ENCODE measurements around the gene SNCG. TPM values are rescaled to one million over a fixed set of nuclear protein-coding genes. Genes with fewer than 3 reads are reported as not detected.
"Not testable (repeated sequence)": the region's sequence is repeated elsewhere in the genome, so short reads cannot be mapped to it uniquely, and the experiment has no call there.

SNCG gene
- total and polyA plus RNA-seq, 2 donors (not counting 1 experiment from before 2014, with no cell fraction given) = not detected

GRCh38 chr10:86932674-86933073 lies 25.7 kb upstream of the SNCG start:
- Mint-ChIP-seq H3K27me3 (no peaks in the 10 kb centered on the region), H3K27ac (no peak overlapping the region), H3K4me3 (no peak overlapping the region), H3K9me3 (ENCODE audit: insufficient read depth) (no peaks in the 10 kb centered on the region), H3K4me1 (no peaks in the 10 kb centered on the region)
- Histone ChIP-seq H4K20me1 (ENCODE audit: control insufficient read depth, insufficient read depth, low read length, poor library complexity, severe bottlenecking) (no peaks in the 10 kb centered on the region), H3K36me3 (replicated peaks in 1 of 2; ENCODE audit: control extremely low read depth in 1 of 2, control insufficient read depth in 1 of 2, extremely low read depth in 1 of 2, insufficient read depth in 2 of 2, low read length in 1 of 2) (no peaks in the 10 kb centered on the region), H3K4me2 (replicated peaks; ENCODE audit: low read depth, low read length, poor library complexity, severe bottlenecking) (no peak overlapping the region), H3K27me3 (replicated peaks in 1 of 4; ENCODE audit: control extremely low read depth in 1 of 4, control insufficient read depth in 3 of 4, insufficient read depth in 4 of 4, low read length in 3 of 4) (no peaks in the 10 kb centered on the region), H2AFZ (ENCODE audit: insufficient read depth, low read depth, low read length, poor library complexity, severe bottlenecking) (no peak overlapping the region), H3K4me3 (ENCODE audit: control extremely low read depth in 1 of 5, extremely low read depth in 1 of 5, insufficient read depth in 1 of 5, low read depth in 2 of 5, low read length in 4 of 5) (no peak overlapping the region), H3K4me1 (ENCODE audit: control insufficient read depth in 2 of 2, insufficient read depth in 2 of 2, low read length in 2 of 2) (no peaks in the 10 kb centered on the region), H3K9ac (ENCODE audit: low read length) (no peak overlapping the region), H3K9me3 (ENCODE audit: control extremely low read depth in 1 of 3, control insufficient read depth in 2 of 3, insufficient read depth in 1 of 3, low read length in 2 of 3) (no peaks in the 10 kb centered on the region), H3K79me2 (ENCODE audit: control insufficient read depth, insufficient read depth, low read length) (no peaks in the 10 kb centered on the region), H3K27ac (ENCODE audit: low read length in 2 of 2) (no peak overlapping the region)
- 83% methylated on average over 1 of the region's 2 CpGs for WGBS (ENCODE audit: insufficient coverage)
- DNase-seq (no peak), ATAC-seq (ENCODE audit: low read depth) (no peak)
- intact Hi-C loops (cut with micrococcal nuclease) = loop anchor here (10.0 kb wide), 1 partner anchor 572 kb away; the partner anchor contains the start of gene MINPP1
- ChIA-PET POLR2A (no interaction called here), CTCF (interaction anchor here (0.6 to 1.0 kb wide), 2 partner anchors 8 to 243 kb away, joined by 3 to 4 read pairs; no protein-coding TSS in a partner anchor)
- TF ChIP-seq CTCF (IDR thresholded peaks at IDR 0.05) (no peak), EZH2 (IDR thresholded peaks at IDR 0.05; ENCODE audit: borderline replicate concordance, insufficient read depth, low read depth, low read length, poor library complexity, severe bottlenecking) (no peak)

GRCh38 chr10:86934162-86934711 lies 24.2 kb upstream of the SNCG start:
- H3K9me3 Mint-ChIP-seq (ENCODE audit: insufficient read depth); H3K9me3 ChIP-seq (ENCODE audit: control extremely low read depth in 1 of 3, control insufficient read depth in 2 of 3, insufficient read depth in 1 of 3, low read length in 2 of 3); H3K9ac ChIP-seq (ENCODE audit: low read length); H3K27ac Mint-ChIP-seq; H3K4me3 Mint-ChIP-seq; DNase-seq; POLR2A ChIA-PET; H2AFZ ChIP-seq (ENCODE audit: insufficient read depth, low read depth, low read length, poor library complexity, severe bottlenecking); ATAC-seq (ENCODE audit: low read depth); H3K36me3 ChIP-seq (replicated peaks in 1 of 2; ENCODE audit: control extremely low read depth in 1 of 2, control insufficient read depth in 1 of 2, extremely low read depth in 1 of 2, insufficient read depth in 2 of 2, low read length in 1 of 2); H4K20me1 ChIP-seq (ENCODE audit: control insufficient read depth, insufficient read depth, low read length, poor library complexity, severe bottlenecking); H3K4me2 ChIP-seq (replicated peaks; ENCODE audit: low read depth, low read length, poor library complexity, severe bottlenecking); H3K27me3 Mint-ChIP-seq; H3K79me2 ChIP-seq (ENCODE audit: control insufficient read depth, insufficient read depth, low read length); H3K27ac ChIP-seq (ENCODE audit: low read length in 2 of 2); H3K4me1 ChIP-seq (ENCODE audit: control insufficient read depth in 2 of 2, insufficient read depth in 2 of 2, low read length in 2 of 2); H3K27me3 ChIP-seq (replicated peaks in 1 of 4; ENCODE audit: control extremely low read depth in 1 of 4, control insufficient read depth in 3 of 4, insufficient read depth in 4 of 4, low read length in 3 of 4); H3K4me3 ChIP-seq (ENCODE audit: control extremely low read depth in 1 of 5, extremely low read depth in 1 of 5, insufficient read depth in 1 of 5, low read depth in 2 of 5, low read length in 4 of 5); H3K4me1 Mint-ChIP-seq; CTCF ChIA-PET: not testable (repeated sequence)
- intact Hi-C loops (cut with micrococcal nuclease) = loop anchor here (10.0 kb wide), 1 partner anchor 571 kb away; the partner anchor contains the start of gene MINPP1
- WGBS (ENCODE audit: insufficient coverage) = 91% methylated on average over 6 of the region's 6 CpGs

Measured in B cell (primary cell).